ENCODE results near the gene TSSK3.

The TSSK3 gene

DNA sequence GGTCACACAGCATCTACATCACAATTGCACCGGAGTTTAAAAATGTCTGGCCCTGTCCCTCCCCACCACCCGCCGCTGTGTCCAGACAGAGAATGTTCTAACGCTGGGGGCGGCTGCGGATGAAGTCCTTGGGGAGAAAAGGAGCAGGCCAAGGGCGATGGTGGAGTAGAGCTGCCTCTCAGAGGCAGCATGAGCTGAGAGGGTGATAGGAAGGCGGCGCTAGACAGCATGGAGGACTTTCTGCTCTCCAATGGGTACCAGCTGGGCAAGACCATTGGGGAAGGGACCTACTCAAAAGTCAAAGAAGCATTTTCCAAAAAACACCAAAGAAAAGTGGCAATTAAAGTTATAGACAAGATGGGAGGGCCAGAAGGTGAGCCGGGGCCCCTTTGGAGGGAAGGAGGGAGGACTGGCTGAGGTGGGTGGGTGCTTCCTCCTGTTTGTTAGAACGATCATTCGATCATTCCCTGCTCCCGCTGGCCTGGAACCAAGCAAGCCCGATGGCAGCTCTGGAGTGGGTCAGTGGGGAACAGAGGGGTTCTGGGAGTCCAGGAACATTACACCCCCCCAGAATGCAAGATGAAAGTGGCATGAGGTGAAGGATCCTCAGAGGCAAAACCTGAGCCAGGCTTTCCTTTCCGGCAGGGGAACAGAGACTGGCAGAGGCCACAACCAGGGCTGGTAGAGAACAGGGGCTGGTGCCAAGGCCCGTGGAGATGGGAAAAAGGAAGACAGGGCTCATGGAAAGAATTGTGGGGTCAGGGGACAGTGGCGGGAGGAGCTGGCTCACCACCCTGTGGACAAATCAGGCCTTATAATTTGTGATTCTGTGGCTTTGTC lies at the start of gene TSSK3, which contains the start of gene FAM229A:
Gene TSSK3, plus strand, starts transcription at position 66 of the 840 bp plus-strand sequence. Its CDS starts 163 bp downstream, at position 229.
Gene FAM229A, minus strand, starts transcription at position 12 of the 840 bp plus-strand sequence. CDS start 394 bp downstream, outside the sequence.
- no peak for DNase-seq (ENCODE audit: low read depth)
- TF ChIP-seq, protein P1, sequence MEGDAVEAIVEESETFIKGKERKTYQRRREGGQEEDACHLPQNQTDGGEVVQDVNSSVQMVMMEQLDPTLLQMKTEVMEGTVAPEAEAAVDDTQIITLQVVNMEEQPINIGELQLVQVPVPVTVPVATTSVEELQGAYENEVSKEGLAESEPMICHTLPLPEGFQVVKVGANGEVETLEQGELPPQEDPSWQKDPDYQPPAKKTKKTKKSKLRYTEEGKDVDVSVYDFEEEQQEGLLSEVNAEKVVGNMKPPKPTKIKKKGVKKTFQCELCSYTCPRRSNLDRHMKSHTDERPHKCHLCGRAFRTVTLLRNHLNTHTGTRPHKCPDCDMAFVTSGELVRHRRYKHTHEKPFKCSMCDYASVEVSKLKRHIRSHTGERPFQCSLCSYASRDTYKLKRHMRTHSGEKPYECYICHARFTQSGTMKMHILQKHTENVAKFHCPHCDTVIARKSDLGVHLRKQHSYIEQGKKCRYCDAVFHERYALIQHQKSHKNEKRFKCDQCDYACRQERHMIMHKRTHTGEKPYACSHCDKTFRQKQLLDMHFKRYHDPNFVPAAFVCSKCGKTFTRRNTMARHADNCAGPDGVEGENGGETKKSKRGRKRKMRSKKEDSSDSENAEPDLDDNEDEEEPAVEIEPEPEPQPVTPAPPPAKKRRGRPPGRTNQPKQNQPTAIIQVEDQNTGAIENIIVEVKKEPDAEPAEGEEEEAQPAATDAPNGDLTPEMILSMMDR (IDR thresholded peaks at IDR 0.05; ENCODE audit: insufficient read depth, low read depth, low read length, missing control alignments): no peak
- H3K4me3 ChIP-seq (ENCODE audit: low read depth, low read length): peak within 1 kb of the TSS; percentile 29; the same call in 1 of the 2 replicates

DNA sequence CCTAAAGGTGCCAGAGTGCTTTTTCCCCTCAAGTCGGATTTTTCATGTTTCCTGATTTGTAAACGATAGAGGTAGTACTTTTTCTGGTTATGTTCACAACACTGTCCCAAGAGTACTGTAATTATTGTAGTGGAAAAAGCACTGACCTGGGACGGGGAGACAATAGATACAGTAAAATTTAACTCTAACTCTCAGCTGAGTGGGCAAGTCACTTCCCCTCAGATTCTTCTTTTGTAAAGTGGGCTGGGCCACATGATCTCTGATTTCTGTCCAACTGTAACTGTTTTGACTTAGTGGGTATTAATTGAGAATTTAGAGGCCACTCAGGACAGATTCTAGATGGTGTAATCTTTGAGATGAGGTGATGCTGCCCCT lies 45.4 kb upstream of the TSSK3 start:
- no peak overlapping the region for H3K4me3 ChIP-seq (ENCODE audit: low read depth, low read length)
- TF ChIP-seq, protein P1 (IDR thresholded peaks at IDR 0.05; ENCODE audit: insufficient read depth, low read depth, low read length, missing control alignments): no peak
- DNase-seq (ENCODE audit: low read depth): no peak

DNA sequence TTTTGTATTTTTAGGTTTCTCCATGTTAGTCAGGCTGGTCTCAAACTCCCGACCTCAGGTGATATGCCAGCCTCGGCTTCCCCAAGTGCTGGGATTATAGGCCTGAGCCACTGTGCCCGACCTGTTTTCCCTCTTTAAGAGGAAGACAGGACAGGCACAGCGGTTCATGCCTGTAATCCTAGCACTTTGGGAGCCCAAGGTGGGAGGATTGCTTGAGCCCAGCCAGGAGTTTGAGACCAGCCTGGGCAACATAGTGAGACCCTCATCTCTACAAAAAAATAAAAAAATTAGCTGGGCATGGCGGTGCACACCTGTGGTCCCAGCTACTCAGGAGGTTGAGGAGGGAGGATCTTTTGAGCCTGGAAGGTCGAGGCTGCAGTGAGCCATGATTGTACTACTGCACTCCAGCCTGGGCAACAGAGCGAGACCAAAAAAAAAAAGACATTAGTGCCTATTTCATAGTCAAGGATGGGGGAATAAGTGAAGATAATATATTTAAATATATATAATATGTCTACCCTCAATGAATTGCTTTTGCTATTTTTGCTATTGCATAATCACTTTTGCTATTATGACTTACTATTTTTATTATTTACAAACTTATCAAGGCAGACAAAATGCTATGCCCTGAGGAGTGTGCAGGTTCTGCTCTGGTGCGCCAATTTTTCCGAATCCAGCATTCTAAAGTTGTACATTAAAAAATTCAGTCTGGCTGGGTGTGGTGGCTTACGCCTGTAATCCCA lies 44.0 kb upstream of the TSSK3 start:
- TF ChIP-seq, protein P1 (IDR thresholded peaks at IDR 0.05; ENCODE audit: insufficient read depth, low read depth, low read length, missing control alignments): no peak
- H3K4me3 ChIP-seq (ENCODE audit: low read depth, low read length): no peak overlapping the region
- DNase-seq (ENCODE audit: low read depth): no peak

GRCh38 chr1:32321712-32322291 lies 40.5 kb upstream of the TSSK3 start:
- no peak for DNase-seq (ENCODE audit: low read depth)

DNA sequence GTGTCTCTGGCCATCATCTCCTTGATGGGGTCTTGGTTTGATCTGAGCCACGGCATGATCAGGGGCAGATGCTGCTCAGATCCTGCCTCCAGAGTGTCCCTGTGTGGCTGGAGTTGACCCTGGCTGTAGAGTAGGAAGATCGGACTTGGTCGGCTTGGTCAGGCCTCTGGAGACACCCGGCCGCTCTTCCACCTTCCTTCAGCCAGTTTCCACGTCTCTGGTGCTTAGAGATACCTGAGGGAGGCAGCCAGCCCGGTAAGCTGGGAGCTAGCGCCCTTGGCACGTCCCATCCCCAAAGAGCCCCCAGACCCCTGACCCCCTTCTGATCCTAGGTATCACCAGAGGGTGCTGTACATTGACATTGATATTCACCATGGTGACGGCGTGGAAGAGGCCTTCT lies 35.1 kb upstream of the TSSK3 start:
- DNase-seq (ENCODE audit: low read depth): no peak
- no peak overlapping the region for H3K4me3 ChIP-seq (ENCODE audit: low read depth, low read length)
- TF ChIP-seq, protein P1 (IDR thresholded peaks at IDR 0.05; ENCODE audit: insufficient read depth, low read depth, low read length, missing control alignments): no peak

More at GRCh38 chr1:32321712-32322291, 40.5 kb upstream of the TSSK3 start:
- no peak overlapping the region for H3K4me3 ChIP-seq (ENCODE audit: low read depth, low read length)
- TF ChIP-seq, protein P1 (IDR thresholded peaks at IDR 0.05; ENCODE audit: insufficient read depth, low read depth, low read length, missing control alignments): no peak

DNA sequence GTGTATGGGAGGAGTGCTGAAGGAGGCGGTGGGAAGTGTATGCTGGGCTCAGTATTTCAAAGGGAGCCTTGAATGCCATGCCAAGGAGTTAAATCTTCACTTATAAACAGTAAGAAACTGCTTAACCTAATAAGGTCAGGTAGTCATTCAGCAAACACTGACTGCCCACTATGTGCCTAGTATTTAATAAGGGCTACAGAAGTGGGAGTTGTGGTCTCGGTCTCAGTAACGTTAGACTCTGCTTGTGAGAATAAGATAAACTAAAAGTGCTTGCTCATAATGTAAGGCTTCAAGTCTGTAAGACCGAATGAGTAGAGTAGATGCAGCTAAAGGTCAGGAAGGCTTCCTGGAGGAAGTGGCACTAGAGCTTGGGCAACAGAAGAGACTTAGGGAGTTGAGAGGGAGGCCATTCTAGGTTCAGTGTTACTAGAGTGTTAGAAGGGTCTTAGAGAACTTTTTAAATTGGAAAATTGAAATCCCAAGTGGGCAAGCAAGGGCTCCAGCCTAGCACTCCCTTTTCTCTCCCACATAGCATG lies 32.3 kb upstream of the TSSK3 start:
- DNase-seq (ENCODE audit: low read depth): no peak
- TF ChIP-seq, protein P1 (IDR thresholded peaks at IDR 0.05; ENCODE audit: insufficient read depth, low read depth, low read length, missing control alignments): no peak
- H3K4me3 ChIP-seq (ENCODE audit: low read depth, low read length): no peak overlapping the region
